Measurements from ENCODE around the gene RPL35.

- TF ChIP-seq SP1 (IDR thresholded peaks at IDR 0.05; ENCODE audit: low read depth, low read length) = no peak
- TF ChIP-seq CTCF (IDR thresholded peaks at IDR 0.05 in 2 of 3, conservative IDR thresholded peaks at IDR 0.05 in 1 of 3; ENCODE audit: control insufficient read depth in 2 of 3, extremely low read depth in 1 of 3, insufficient read depth in 1 of 3, low read depth in 3 of 3, low read length in 3 of 3) = no peak
- no peak for TF ChIP-seq CEBPB (IDR thresholded peaks at IDR 0.05; ENCODE audit: borderline replicate concordance in 1 of 2, low read depth in 2 of 2, low read length in 2 of 2)
- TF ChIP-seq IRF4 (IDR thresholded peaks at IDR 0.05; ENCODE audit: low read depth, low read length) = no peak
- TF ChIP-seq TCF12 (IDR thresholded peaks at IDR 0.05; ENCODE audit: low read depth, low read length) = no peak
- TF ChIP-seq, protein P1, sequence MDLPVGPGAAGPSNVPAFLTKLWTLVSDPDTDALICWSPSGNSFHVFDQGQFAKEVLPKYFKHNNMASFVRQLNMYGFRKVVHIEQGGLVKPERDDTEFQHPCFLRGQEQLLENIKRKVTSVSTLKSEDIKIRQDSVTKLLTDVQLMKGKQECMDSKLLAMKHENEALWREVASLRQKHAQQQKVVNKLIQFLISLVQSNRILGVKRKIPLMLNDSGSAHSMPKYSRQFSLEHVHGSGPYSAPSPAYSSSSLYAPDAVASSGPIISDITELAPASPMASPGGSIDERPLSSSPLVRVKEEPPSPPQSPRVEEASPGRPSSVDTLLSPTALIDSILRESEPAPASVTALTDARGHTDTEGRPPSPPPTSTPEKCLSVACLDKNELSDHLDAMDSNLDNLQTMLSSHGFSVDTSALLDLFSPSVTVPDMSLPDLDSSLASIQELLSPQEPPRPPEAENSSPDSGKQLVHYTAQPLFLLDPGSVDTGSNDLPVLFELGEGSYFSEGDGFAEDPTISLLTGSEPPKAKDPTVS (IDR thresholded peaks at IDR 0.05; ENCODE audit: low read depth, low read length) = no peak
- TF ChIP-seq ATF7 (IDR thresholded peaks at IDR 0.05; ENCODE audit: low read depth) = no peak
- TF ChIP-seq EP300 (IDR thresholded peaks at IDR 0.05; ENCODE audit: borderline replicate concordance in 1 of 2, control insufficient read depth in 1 of 2, low read depth in 2 of 2, low read length in 2 of 2) = no peak
- no peak for TF ChIP-seq POLR2A (IDR thresholded peaks at IDR 0.05; ENCODE audit: low read depth, low read length)
- no peak for TF ChIP-seq PAX5 (IDR thresholded peaks at IDR 0.05; ENCODE audit: borderline replicate concordance, low read depth, low read length)
- no peak for TF ChIP-seq EZH2 (IDR thresholded peaks at IDR 0.05; ENCODE audit: borderline replicate concordance, control insufficient read depth, low read depth, low read length)
- no peak for TF ChIP-seq ESRRA (IDR thresholded peaks at IDR 0.05; ENCODE audit: low read length)
- TF ChIP-seq SIN3A (IDR thresholded peaks at IDR 0.05; ENCODE audit: low read depth, low read length) = no peak
- TF ChIP-seq, protein P2, sequence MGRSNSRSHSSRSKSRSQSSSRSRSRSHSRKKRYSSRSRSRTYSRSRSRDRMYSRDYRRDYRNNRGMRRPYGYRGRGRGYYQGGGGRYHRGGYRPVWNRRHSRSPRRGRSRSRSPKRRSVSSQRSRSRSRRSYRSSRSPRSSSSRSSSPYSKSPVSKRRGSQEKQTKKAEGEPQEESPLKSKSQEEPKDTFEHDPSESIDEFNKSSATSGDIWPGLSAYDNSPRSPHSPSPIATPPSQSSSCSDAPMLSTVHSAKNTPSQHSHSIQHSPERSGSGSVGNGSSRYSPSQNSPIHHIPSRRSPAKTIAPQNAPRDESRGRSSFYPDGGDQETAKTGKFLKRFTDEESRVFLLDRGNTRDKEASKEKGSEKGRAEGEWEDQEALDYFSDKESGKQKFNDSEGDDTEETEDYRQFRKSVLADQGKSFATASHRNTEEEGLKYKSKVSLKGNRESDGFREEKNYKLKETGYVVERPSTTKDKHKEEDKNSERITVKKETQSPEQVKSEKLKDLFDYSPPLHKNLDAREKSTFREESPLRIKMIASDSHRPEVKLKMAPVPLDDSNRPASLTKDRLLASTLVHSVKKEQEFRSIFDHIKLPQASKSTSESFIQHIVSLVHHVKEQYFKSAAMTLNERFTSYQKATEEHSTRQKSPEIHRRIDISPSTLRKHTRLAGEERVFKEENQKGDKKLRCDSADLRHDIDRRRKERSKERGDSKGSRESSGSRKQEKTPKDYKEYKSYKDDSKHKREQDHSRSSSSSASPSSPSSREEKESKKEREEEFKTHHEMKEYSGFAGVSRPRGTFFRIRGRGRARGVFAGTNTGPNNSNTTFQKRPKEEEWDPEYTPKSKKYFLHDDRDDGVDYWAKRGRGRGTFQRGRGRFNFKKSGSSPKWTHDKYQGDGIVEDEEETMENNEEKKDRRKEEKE (IDR thresholded peaks at IDR 0.05) = no peak
Observed at GRCh38 chr9:124813501-124814163, 48.1 kb downstream of the RPL35 start.

Data from GM12878 (cell line).